Neural cell (in vitro differentiated cells): ENCODE data around the gene ENHO. TPM values are rescaled to one million over a fixed set of nuclear protein-coding genes. Genes with fewer than 3 reads are reported as not detected.
A peak's percentile ranks its signal among the peaks of the same experiment; 100 is the strongest.

Source experiments
- H2AFZ ChIP-seq: fragments of 200-600, 300-800 bp; sonication (generic), shearing (Covaris generic); 2 replicates; pipeline ENCODE4 v1.6.0; 2014; ENCODE audit warnings: low read depth, mild to moderate bottlenecking, antibody characterized with exemption, low read length, moderate library complexity
- H3F3A ChIP-seq: fragments of 200-600 bp; shearing (Covaris generic); 2 replicates; pipeline ENCODE4 v1.6.1; 2016; ENCODE audit warnings: mild to moderate bottlenecking, moderate library complexity, mixed read lengths, antibody characterized with exemption, low read length; ENCODE audit not compliant: insufficient read depth, poor library complexity, severe bottlenecking
- H3K27ac ChIP-seq: fragments of 200-600, 300-800 bp; sonication (generic), shearing (Covaris generic); 2 replicates; pipeline ENCODE4 v1.5.1; 2014; ENCODE audit warnings: mild to moderate bottlenecking, low read length, moderate library complexity
- H3K27me3 ChIP-seq: fragments of 300-800, 200-600 bp; sonication (generic), shearing (Covaris generic); 2 replicates; pipeline ENCODE4 v1.6.0; 2014; ENCODE audit warnings: mild to moderate bottlenecking, low read depth, low read length, moderate library complexity; ENCODE audit not compliant: insufficient read depth
- H3K36me3 ChIP-seq: fragments of 300-800, 200-600 bp; sonication (generic), shearing (Covaris generic); 2 replicates; pipeline ENCODE4 v1.5.1; 2014; ENCODE audit warnings: mild to moderate bottlenecking, antibody characterized with exemption, low read length, moderate library complexity; ENCODE audit not compliant: insufficient read depth
- H3K4me2 ChIP-seq: fragments of 300-800, 200-600 bp; sonication (generic), shearing (Covaris generic); 2 replicates; pipeline ENCODE4 v1.6.0; 2014; ENCODE audit warnings: mild to moderate bottlenecking, low read length
- H3K4me3 ChIP-seq: fragments of 300-800, 200-600 bp; sonication (generic), shearing (Covaris generic); 2 replicates; pipeline ENCODE4 v1.5.1; 2014; ENCODE audit warnings: mild to moderate bottlenecking, low read length, moderate library complexity
- H3K79me2 ChIP-seq: fragments of 200-600 bp; shearing (Covaris generic); replicated peaks from 2 replicates; pipeline ENCODE4 v1.6.0; 2014; ENCODE audit warnings: mild to moderate bottlenecking, low read length, moderate library complexity; ENCODE audit not compliant: insufficient read depth
- H3K9ac ChIP-seq: fragments of 300-800, 200-600 bp; sonication (generic), shearing (Covaris generic); 2 replicates; pipeline ENCODE4 v1.6.1; 2016; ENCODE audit warnings: mild to moderate bottlenecking, low read length, mixed read lengths
- H3K9me2 ChIP-seq: fragments of 200-600 bp; shearing (Covaris generic); 2 replicates; pipeline ENCODE4 v1.6.1; 2016; ENCODE audit warnings: mild to moderate bottlenecking, low read length, mixed read lengths; ENCODE audit not compliant: insufficient read depth
- H3K9me3 ChIP-seq: fragments of 200-600, 300-800 bp; sonication (generic), shearing (Covaris generic); 2 replicates; pipeline ENCODE4 v1.6.1; 2016; ENCODE audit warnings: mild to moderate bottlenecking, mixed run types, low read length, moderate library complexity, mixed read lengths
- H4K20me1 ChIP-seq: fragments of 200-600 bp; shearing (Covaris generic); 2 replicates; pipeline ENCODE4 v1.6.1; 2016; ENCODE audit warnings: mild to moderate bottlenecking, mixed run types; ENCODE audit not compliant: insufficient read depth
- CTCF ChIP-seq: fragments of 450-650 bp; IDR thresholded peaks from 2 replicates; pipeline ENCODE4 v1.5.1; 2014; ENCODE audit warnings: antibody characterized with exemption, mild to moderate bottlenecking, moderate library complexity; ENCODE audit not compliant: poor library complexity, severe bottlenecking
- EP300 ChIP-seq: fragments of 450-650 bp; conservative IDR thresholded peaks from 2 replicates; pipeline ENCODE4 v1.6.1; 2014; ENCODE audit warnings: antibody characterized with exemption, mild to moderate bottlenecking, moderate library complexity; ENCODE audit not compliant: poor library complexity, severe bottlenecking
- EZH2 ChIP-seq: fragments of 200-600, 300-800 bp; shearing (Covaris generic), sonication (generic); IDR thresholded peaks from 2 replicates; pipeline ENCODE4 v1.6.1; 2014; ENCODE audit warnings: antibody characterized with exemption, low read length, borderline replicate concordance, mild to moderate bottlenecking; ENCODE audit not compliant: insufficient read depth, poor library complexity, severe bottlenecking
- MXI1 ChIP-seq: fragments of 450-650 bp; conservative IDR thresholded peaks from 2 replicates; pipeline ENCODE4 v1.6.1; 2014; ENCODE audit warnings: antibody characterized with exemption, mild to moderate bottlenecking; ENCODE audit not compliant: poor library complexity, severe bottlenecking
- POLR2AphosphoS5 ChIP-seq: IDR thresholded peaks from 2 replicates; pipeline ENCODE4 v1.6.1; 2012
- RAD21 ChIP-seq: fragments of 450-650 bp; conservative IDR thresholded peaks from 2 replicates; pipeline ENCODE4 v1.6.1; 2014; ENCODE audit warnings: antibody characterized with exemption, mild to moderate bottlenecking, moderate library complexity
- REST ChIP-seq: IDR thresholded peaks from 2 replicates; pipeline ENCODE4 v1.6.1; 2012; ENCODE audit warnings: borderline replicate concordance
- SMC3 ChIP-seq: fragments of 450-650 bp; conservative IDR thresholded peaks from 2 replicates; pipeline ENCODE4 v1.6.1; 2014; ENCODE audit warnings: antibody characterized with exemption, mild to moderate bottlenecking, moderate library complexity; ENCODE audit not compliant: poor library complexity
- TAF1 ChIP-seq: IDR thresholded peaks from 2 replicates; pipeline ENCODE4 v1.6.1; 2012; ENCODE audit warnings: low read depth
- polyA plus RNA-seq: library from polyadenylated mRNA; depleted of rRNA; stranded (reverse); fragments of >200 nt; gene quantifications from 2 replicates; pipeline ENCODE4 v1.2.3, GENCODE V29; 2014

The ENHO gene
- polyA plus RNA-seq, 1 donor from 2014 or later, result 172 TPM

- Histone ChIP-seq H3K36me3 (no peaks in the 10 kb centered on the region), H3K4me2 (no peak overlapping the region), H3F3A (peaks cover 6% of the 10 kb centered on the region), H4K20me1 (no peaks in the 10 kb centered on the region), H3K27ac (no peak overlapping the region), H3K9me2 (no peaks in the 10 kb centered on the region), H3K9me3 (no peaks in the 10 kb centered on the region), H3K79me2 (no peaks in the 10 kb centered on the region), H3K9ac (no peak overlapping the region), H3K27me3 (no peaks in the 10 kb centered on the region), H3K4me3 (no peak overlapping the region), H2AFZ (no peak overlapping the region)
- TF ChIP-seq REST (no peak), EP300 (no peak), POLR2AphosphoS5 (no peak), SMC3 (no peak), TAF1 (no peak), RAD21 (no peak), MXI1 (no peak), EZH2 (no peak), CTCF (no peak)
Observed at GRCh38 chr9:34501372-34501771, 21.4 kb downstream of the ENHO start.

GRCh38 chr9:34500623-34501267, 22.0 kb downstream of the ENHO start:
- no peaks in the 10 kb centered on the region for H3K9me3 ChIP-seq
- H3K27ac ChIP-seq, result no peak overlapping the region
- no peaks in the 10 kb centered on the region for H3K27me3 ChIP-seq
- H3K9ac ChIP-seq, result no peak overlapping the region
- no peak overlapping the region for H3K4me3 ChIP-seq
- H3K36me3 ChIP-seq, result no peaks in the 10 kb centered on the region
- H2AFZ ChIP-seq, result no peak overlapping the region
- H3K79me2 ChIP-seq, result no peaks in the 10 kb centered on the region
- no peak overlapping the region for H3K4me2 ChIP-seq
- TF ChIP-seq RAD21, result peak; percentile 82
- no peak for TF ChIP-seq EP300
- peak; percentile 92 for TF ChIP-seq CTCF
- peak; percentile 89 for TF ChIP-seq SMC3
- no peaks in the 10 kb centered on the region for H3K9me2 ChIP-seq
- H4K20me1 ChIP-seq, result no peaks in the 10 kb centered on the region
- peaks cover 6% of the 10 kb centered on the region for H3F3A ChIP-seq
